Kidney epithelial cell (primary cell): Measurements from ENCODE around the gene VOPP1. TPM values are rescaled to one million over a fixed set of nuclear protein-coding genes. Genes with fewer than 3 reads are reported as not detected.
A peak's percentile ranks its signal among the peaks of the same experiment; 100 is the strongest.

ENCODE experiments used
- DNase-seq: peaks from one replicate; pipeline ENCODE4 v3.0.0-alpha.2; 2010; ENCODE audit warnings: low read depth
- H3K27me3 ChIP-seq: 2 replicates; pipeline ENCODE4 v1.6.0; 2011; ENCODE audit warnings: low read length; ENCODE audit not compliant: control insufficient read depth, insufficient read depth
- H3K36me3 ChIP-seq: 2 replicates; pipeline ENCODE4 v1.5.1; 2011; ENCODE audit warnings: low read length; ENCODE audit not compliant: control insufficient read depth, insufficient read depth
- H3K4me3 ChIP-seq: 2 replicates; pipeline ENCODE4 v1.5.1; 2011; ENCODE audit warnings: low read depth, mild to moderate bottlenecking, control low read depth, low read length
- total RNA-seq: library from RNA; depleted of rRNA; stranded (reverse); fragments of >200 nt; gene quantifications from 2 replicates; pipeline ENCODE4 v1.2.3, GENCODE V29; 2015
- TF ChIP-seq, protein P1 (sequence below): IDR thresholded peaks from 2 replicates; pipeline ENCODE4 v1.5.1; 2011; ENCODE audit warnings: mild to moderate bottlenecking, moderate library complexity, low read length, control low read depth, inconsistent platforms; ENCODE audit not compliant: insufficient read depth, poor library complexity, severe bottlenecking

Gene VOPP1
- total RNA-seq, 1 donor from 2014 or later, result 118 TPM

DNA sequence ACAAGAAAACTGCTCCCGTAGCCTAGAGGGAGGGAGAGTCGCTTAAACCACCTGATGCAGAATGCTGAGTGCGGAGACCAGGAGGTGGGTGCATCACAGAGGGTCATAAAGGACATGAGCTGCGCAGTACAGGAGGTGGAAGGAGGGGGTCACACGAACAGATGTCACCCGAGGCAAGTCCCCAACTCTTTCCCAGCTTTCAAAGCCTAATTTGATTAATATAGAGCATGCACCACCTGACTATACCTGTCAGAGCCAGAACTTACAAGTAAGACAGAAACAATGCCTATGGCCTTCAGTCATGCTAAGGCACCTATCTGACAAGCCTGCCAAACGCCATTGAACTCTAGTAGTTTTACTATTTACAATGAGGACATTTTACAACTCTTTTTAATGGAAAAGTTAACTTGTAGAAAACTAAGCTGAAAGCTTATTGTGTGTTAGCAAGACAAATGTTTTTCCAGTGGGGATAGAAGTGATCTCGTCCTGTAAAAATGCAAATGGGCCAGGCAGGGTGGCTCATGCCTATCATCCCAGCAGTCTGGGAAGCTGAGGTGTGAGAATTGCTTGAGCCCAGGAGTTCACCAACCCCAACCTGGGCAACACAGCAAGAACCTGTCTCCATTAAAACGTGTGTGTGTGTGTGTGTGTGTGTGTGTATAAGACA is 1.1 kb upstream of the VOPP1 start:
- DNase-seq, result no peak
- TF ChIP-seq, protein P1, sequence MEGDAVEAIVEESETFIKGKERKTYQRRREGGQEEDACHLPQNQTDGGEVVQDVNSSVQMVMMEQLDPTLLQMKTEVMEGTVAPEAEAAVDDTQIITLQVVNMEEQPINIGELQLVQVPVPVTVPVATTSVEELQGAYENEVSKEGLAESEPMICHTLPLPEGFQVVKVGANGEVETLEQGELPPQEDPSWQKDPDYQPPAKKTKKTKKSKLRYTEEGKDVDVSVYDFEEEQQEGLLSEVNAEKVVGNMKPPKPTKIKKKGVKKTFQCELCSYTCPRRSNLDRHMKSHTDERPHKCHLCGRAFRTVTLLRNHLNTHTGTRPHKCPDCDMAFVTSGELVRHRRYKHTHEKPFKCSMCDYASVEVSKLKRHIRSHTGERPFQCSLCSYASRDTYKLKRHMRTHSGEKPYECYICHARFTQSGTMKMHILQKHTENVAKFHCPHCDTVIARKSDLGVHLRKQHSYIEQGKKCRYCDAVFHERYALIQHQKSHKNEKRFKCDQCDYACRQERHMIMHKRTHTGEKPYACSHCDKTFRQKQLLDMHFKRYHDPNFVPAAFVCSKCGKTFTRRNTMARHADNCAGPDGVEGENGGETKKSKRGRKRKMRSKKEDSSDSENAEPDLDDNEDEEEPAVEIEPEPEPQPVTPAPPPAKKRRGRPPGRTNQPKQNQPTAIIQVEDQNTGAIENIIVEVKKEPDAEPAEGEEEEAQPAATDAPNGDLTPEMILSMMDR, result no peak
- Histone ChIP-seq H3K27me3 (no peaks in the 10 kb centered on the region), H3K4me3 (peak overlapping the region; percentile 55), H3K36me3 (no peaks in the 10 kb centered on the region)

DNA sequence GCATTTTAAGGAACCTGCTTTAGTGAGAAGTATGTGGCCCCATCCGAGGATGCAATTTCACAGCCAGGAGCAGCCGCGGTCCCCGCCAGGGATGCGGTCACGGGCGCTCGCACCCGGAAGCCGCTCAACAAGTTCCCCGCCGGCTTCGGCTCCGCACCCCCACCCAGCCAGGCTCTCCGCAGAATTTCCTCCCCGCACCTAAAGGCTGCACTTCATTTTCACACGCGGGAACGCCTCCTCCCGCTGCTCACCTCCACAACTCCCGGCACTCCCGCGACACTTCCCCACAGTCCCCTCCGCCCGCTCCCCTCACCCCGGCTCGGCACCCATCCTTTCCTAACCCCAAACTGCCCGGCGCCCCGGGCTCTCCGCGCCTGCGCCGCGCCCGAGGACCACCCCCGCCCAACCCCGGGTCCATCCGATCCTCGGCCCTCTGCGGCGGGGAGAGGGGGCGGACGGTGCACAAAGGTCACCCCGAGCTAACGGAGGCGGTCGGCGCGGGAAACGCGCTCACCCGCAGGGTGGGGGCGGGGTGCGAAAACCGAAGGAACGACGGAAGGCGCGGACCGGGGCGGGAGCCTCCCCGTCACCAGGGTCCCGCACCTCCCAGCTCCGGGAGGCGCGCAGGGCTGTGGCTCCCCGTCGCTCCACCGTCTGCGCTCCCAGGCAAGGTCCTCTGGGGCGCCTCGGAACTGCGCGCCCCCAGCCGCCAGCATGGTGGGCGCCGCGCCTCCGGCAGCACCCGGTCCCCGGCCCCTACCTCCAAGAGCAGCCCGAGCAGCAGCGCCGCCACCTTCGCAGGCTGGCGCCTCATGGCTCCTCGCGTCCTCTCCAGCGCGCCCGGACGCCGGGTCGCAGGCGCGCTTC is 558 bp downstream of the VOPP1 start:
- peak overlapping the region; percentile 75 for H3K4me3 ChIP-seq
- no peaks in the 10 kb centered on the region for H3K36me3 ChIP-seq
- no peaks in the 10 kb centered on the region for H3K27me3 ChIP-seq
- DNase-seq, result no peak
- TF ChIP-seq, protein P1, result no peak

DNA sequence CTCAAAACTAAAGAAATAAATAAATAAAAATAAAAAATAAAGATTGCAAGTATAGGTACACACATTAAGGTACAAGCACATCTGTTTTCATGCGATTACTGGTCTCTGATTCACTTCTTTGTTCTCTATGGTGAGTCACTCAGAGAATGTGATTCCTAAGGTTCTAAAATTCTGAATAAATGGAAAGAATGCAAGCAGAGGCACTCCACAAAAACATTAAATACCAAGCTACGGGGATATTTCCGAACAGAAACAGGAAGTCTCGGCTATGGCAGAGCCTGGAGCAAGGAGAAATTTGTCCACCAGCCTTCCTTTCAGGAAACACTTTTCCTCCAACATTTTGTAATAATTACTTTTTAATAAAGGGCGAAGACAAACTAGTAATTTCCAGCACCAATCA is 1.4 kb downstream of the VOPP1 start:
- DNase-seq, result peak; percentile 63
- Histone ChIP-seq H3K36me3 (no peaks in the 10 kb centered on the region), H3K4me3 (peak overlapping the region; percentile 75), H3K27me3 (no peaks in the 10 kb centered on the region)
- TF ChIP-seq, protein P1, result no peak

DNA sequence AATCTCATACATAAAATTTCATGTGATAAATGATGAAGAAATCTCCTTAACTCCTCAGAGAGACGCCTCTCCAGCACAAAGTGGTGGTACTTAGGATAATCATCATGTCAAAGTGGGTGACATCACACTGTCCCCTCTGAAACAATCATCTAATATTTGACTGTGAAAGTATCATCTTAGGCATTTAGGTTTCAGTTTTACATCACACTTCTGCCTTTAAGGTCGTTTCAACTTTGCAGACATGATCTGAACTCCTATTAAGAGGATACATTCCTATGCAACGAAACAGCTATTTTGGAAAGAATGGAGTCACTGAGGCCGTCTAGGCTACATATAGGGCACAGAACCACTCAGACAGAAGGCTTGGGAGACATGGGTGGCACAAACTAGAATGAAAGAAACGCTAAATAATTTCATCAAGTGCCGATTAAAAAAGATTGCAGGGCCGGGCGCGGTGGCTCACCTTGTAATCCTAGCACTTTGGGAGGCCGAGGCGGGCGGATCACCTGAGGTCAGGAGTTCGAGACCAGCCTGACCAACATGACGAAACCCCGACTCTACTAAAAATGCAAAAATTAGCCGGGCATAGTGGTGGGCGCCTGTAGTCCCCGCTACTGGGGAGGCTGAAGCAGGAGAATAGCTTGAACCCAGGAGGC is 2.0 kb downstream of the VOPP1 start:
- no peak for DNase-seq
- TF ChIP-seq, protein P1, result no peak
- no peaks in the 10 kb centered on the region for H3K36me3 ChIP-seq
- no peak overlapping the region for H3K4me3 ChIP-seq
- no peaks in the 10 kb centered on the region for H3K27me3 ChIP-seq

DNA sequence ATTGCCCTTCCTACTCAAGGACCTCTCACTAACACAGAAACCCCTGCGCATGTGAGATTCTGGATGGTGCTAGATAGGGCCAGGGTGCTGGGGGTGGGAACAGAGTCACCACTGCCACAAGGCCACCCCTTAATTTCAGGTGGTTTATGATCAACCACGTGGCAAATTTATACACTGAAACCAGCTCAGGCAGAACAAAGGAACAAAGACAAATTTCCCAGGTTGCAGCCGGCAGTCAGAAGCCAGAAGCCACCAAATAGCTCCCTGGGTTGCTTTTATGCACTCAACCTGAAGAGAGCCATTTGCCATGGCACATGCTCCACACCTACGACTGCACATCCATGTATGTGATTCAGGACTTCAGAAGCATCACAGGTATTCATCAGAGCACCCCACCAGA is 2.5 kb downstream of the VOPP1 start:
- no peak for DNase-seq
- Histone ChIP-seq H3K27me3 (no peaks in the 10 kb centered on the region), H3K4me3 (no peak overlapping the region), H3K36me3 (no peaks in the 10 kb centered on the region)
- TF ChIP-seq, protein P1, result no peak
